Measurements from ENCODE around the gene NF2.
"Not testable (repeated sequence)": the region's sequence is repeated elsewhere in the genome, so short reads cannot be mapped to it uniquely, and the experiment has no call there.

The NF2 gene

DNA sequence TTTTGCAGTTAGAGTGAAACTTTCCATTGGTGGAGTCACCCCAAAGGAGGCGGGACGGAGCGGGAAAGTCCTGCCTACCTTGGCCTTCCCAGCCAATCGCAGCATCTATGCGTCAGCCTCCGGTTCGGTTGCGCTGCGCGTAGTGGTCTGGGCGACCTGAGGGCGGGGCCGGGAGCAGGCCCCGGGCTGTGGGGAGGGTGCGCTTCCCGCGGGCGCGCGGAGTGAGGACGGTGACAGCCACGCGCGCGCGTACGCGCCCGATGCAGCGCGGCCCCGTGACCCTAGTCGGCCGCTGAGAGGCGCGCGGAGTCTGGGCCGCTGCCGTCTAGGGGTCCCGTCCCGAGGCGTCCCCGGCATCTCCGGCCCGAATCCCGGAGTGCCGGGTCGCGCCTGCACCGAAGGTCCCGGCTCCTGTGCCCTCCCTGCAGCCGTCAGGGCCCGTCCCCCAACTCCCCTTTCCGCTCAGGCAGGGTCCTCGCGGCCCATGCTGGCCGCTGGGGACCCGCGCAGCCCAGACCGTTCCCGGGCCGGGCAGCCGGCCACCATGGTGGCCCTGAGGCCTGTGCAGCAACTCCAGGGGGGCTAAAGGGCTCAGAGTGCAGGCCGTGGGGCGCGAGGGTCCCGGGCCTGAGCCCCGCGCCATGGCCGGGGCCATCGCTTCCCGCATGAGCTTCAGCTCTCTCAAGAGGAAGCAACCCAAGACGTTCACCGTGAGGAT, at the start of gene NF2:
Gene NF2 (plus strand): TSS at position 276 of the 718 bp plus-strand sequence. CDS start 366 bp downstream, at position 642.
- H3K9me3 ChIP-seq (ENCODE audit: insufficient read depth, low read length): no peaks in the 10 kb centered on the region
- TF ChIP-seq YY1 (IDR thresholded peaks at IDR 0.05; ENCODE audit: insufficient read depth, insufficient read length) (no peak), ZNF274 (IDR thresholded peaks at IDR 0.05; ENCODE audit: low read depth, low read length) (no peak), SUZ12 (IDR thresholded peaks at IDR 0.05; ENCODE audit: extremely low read depth, insufficient read depth, insufficient read length) (no peak)
- no peaks in the 10 kb centered on the region for H3K4me1 ChIP-seq (ENCODE audit: insufficient read depth, insufficient read length)
- peak within 1 kb of the TSS; percentile 92 for H3K9ac ChIP-seq (ENCODE audit: insufficient read length, low read depth)
- no peaks in the 10 kb centered on the region for H3K27me3 ChIP-seq (ENCODE audit: insufficient read depth, insufficient read length)
- peak; percentile 96 for DNase-seq (ENCODE audit: low read depth, low spot score)
- peaks cover 3% of the 10 kb centered on the region for H3K36me3 ChIP-seq (ENCODE audit: insufficient read depth, insufficient read length, low read length)
- peak within 1 kb of the TSS; percentile 65 for H3K4me3 ChIP-seq (ENCODE audit: insufficient read length, low read depth)

GRCh38 chr22:29555065-29555644, 48.3 kb upstream of the NF2 start:
- DNase-seq (ENCODE audit: low read depth, low spot score): no peak
- no peaks in the 10 kb centered on the region for H3K27me3 ChIP-seq (ENCODE audit: insufficient read depth, insufficient read length)
- peaks cover 6% of the 10 kb centered on the region; the same call in 1 of the 2 replicates for H3K9me3 ChIP-seq (ENCODE audit: insufficient read depth, low read length)
- H3K4me1 ChIP-seq (ENCODE audit: insufficient read depth, insufficient read length): no peaks in the 10 kb centered on the region
- H3K9ac ChIP-seq (ENCODE audit: insufficient read length, low read depth): no peak overlapping the region
- peaks cover 56% of the 10 kb centered on the region for H3K36me3 ChIP-seq (ENCODE audit: insufficient read depth, insufficient read length, low read length)
- H3K4me3 ChIP-seq (ENCODE audit: insufficient read length, low read depth): no peak overlapping the region
- TF ChIP-seq ZNF274 (IDR thresholded peaks at IDR 0.05; ENCODE audit: low read depth, low read length): no peak
- no peak for TF ChIP-seq YY1 (IDR thresholded peaks at IDR 0.05; ENCODE audit: insufficient read depth, insufficient read length)
- TF ChIP-seq SUZ12 (IDR thresholded peaks at IDR 0.05; ENCODE audit: extremely low read depth, insufficient read depth, insufficient read length): no peak

DNA sequence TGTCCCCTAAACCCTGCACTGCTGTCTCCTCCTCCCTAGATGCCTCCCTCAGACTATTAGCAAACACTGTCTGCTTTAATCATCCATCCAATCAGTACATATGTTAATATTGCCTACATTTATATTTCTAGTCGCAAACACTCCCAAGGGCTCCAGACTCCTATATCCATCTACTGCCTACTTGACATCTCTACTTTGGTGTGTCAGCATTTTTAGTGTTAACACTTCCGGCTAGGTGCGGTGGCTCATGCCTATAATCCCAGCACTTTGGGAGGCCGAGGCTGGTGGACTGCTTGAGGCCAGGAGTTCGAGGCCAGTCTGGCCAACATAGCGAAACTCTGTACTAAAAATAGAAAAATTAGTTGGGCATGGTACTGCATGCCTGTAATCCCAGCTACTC, 44.4 kb upstream of the NF2 start:
- no peak for TF ChIP-seq YY1 (IDR thresholded peaks at IDR 0.05; ENCODE audit: insufficient read depth, insufficient read length)
- TF ChIP-seq SUZ12 (IDR thresholded peaks at IDR 0.05; ENCODE audit: extremely low read depth, insufficient read depth, insufficient read length): no peak
- no peak for DNase-seq (ENCODE audit: low read depth, low spot score)
- Histone ChIP-seq H3K9me3 (ENCODE audit: insufficient read depth, low read length) (no peaks in the 10 kb centered on the region), H3K9ac (ENCODE audit: insufficient read length, low read depth) (no peak overlapping the region), H3K4me3 (ENCODE audit: insufficient read length, low read depth) (no peak overlapping the region), H3K4me1 (ENCODE audit: insufficient read depth, insufficient read length) (no peaks in the 10 kb centered on the region), H3K27me3 (ENCODE audit: insufficient read depth, insufficient read length) (no peaks in the 10 kb centered on the region), H3K36me3 (ENCODE audit: insufficient read depth, insufficient read length, low read length) (peaks cover 66% of the 10 kb centered on the region)

- H3K36me3 ChIP-seq (ENCODE audit: insufficient read depth, insufficient read length, low read length): peaks cover 68% of the 10 kb centered on the region
- no peaks in the 10 kb centered on the region for H3K9me3 ChIP-seq (ENCODE audit: insufficient read depth, low read length)
- no peak overlapping the region for H3K9ac ChIP-seq (ENCODE audit: insufficient read length, low read depth)
- H3K27me3 ChIP-seq (ENCODE audit: insufficient read depth, insufficient read length): no peaks in the 10 kb centered on the region
- no peaks in the 10 kb centered on the region for H3K4me1 ChIP-seq (ENCODE audit: insufficient read depth, insufficient read length)
- no peak overlapping the region for H3K4me3 ChIP-seq (ENCODE audit: insufficient read length, low read depth)
- DNase-seq (ENCODE audit: low read depth, low spot score): no peak
- no peak for TF ChIP-seq ZNF274 (IDR thresholded peaks at IDR 0.05; ENCODE audit: low read depth, low read length)
- no peak for TF ChIP-seq YY1 (IDR thresholded peaks at IDR 0.05; ENCODE audit: insufficient read depth, insufficient read length)
- TF ChIP-seq SUZ12 (IDR thresholded peaks at IDR 0.05; ENCODE audit: extremely low read depth, insufficient read depth, insufficient read length): no peak
Observed at GRCh38 chr22:29559853-29560252, 43.6 kb upstream of the NF2 start.

DNA sequence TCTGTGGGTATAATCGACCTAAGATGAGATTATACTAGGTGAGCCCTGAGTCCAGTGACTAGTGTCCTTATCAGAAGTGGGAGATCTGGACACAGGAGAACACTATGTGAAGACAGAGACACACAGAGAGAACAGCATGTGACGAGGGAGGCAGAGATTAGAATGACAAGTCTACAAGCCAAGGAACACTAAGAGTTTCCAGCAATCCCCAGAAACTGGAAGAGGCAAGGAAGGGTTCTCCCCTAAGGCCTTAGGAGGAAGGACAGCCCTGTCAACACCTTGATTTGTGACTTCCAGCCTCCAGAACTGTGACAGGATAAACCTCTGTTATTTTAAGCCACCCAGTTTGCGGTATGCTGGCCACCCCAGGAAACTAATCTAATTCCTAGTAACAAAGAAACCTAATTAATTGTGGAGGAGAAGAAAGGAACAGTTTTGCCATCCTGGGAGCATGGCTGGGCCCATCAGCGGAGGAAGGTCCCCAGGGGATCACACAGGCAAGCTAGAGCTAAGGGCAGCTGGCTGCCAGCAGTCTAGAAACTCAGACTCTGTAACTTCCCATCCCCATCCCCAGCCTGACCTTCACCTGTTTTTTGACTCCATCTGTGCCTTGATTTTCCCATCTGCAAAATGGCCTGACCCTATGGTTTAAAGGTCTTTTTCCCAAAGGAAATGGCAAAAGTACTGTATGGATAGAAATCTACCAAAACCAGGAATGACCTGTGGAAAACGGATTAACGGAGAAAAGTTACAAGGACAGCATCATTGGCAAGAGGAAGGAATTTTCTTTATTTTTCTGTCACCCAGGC, 39.6 kb upstream of the NF2 start:
- Histone ChIP-seq H3K4me3 (ENCODE audit: insufficient read length, low read depth) (no peak overlapping the region), H3K9me3 (ENCODE audit: insufficient read depth, low read length) (no peaks in the 10 kb centered on the region), H3K36me3 (ENCODE audit: insufficient read depth, insufficient read length, low read length) (peaks cover 64% of the 10 kb centered on the region), H3K27me3 (ENCODE audit: insufficient read depth, insufficient read length) (no peaks in the 10 kb centered on the region), H3K4me1 (ENCODE audit: insufficient read depth, insufficient read length) (no peaks in the 10 kb centered on the region), H3K9ac (ENCODE audit: insufficient read length, low read depth) (no peak overlapping the region)
- no peak for TF ChIP-seq YY1 (IDR thresholded peaks at IDR 0.05; ENCODE audit: insufficient read depth, insufficient read length)
- no peak for TF ChIP-seq SUZ12 (IDR thresholded peaks at IDR 0.05; ENCODE audit: extremely low read depth, insufficient read depth, insufficient read length)
- no peak for TF ChIP-seq ZNF274 (IDR thresholded peaks at IDR 0.05; ENCODE audit: low read depth, low read length)
- DNase-seq (ENCODE audit: low read depth, low spot score): no peak

GRCh38 chr22:29566513-29566912, 36.9 kb upstream of the NF2 start:
- H3K9ac ChIP-seq (ENCODE audit: insufficient read length, low read depth); DNase-seq (ENCODE audit: low read depth, low spot score); H3K9me3 ChIP-seq (ENCODE audit: insufficient read depth, low read length); H3K4me1 ChIP-seq (ENCODE audit: insufficient read depth, insufficient read length); H3K27me3 ChIP-seq (ENCODE audit: insufficient read depth, insufficient read length); H3K4me3 ChIP-seq (ENCODE audit: insufficient read length, low read depth): not testable (repeated sequence)
- peaks cover 54% of the 10 kb centered on the region for H3K36me3 ChIP-seq (ENCODE audit: insufficient read depth, insufficient read length, low read length)

DNA sequence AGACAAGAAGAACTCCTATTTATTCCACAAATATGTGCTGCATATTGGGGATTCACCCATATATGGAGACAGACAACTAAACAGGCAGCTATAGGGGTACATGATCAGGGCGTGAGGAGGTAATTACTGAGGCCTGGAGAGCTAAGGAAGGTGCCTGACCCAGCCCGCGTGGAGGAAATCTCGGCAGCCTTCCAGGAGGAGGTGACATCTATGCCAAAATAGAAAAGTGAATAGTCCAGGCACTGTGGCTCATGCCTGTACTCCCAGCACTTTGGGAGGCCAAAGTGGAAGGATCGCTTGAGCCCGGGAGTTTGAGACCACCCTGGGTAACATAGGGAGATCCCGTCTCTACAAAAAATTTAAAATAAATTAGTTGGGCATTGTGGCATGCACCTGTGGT, 36.1 kb upstream of the NF2 start:
- no peak for DNase-seq (ENCODE audit: low read depth, low spot score)
- H3K4me3 ChIP-seq (ENCODE audit: insufficient read length, low read depth): no peak overlapping the region
- no peaks in the 10 kb centered on the region for H3K27me3 ChIP-seq (ENCODE audit: insufficient read depth, insufficient read length)
- H3K36me3 ChIP-seq (ENCODE audit: insufficient read depth, insufficient read length, low read length): peaks cover 45% of the 10 kb centered on the region
- no peak overlapping the region for H3K9ac ChIP-seq (ENCODE audit: insufficient read length, low read depth)
- TF ChIP-seq ZNF274 (IDR thresholded peaks at IDR 0.05; ENCODE audit: low read depth, low read length) (no peak), SUZ12 (IDR thresholded peaks at IDR 0.05; ENCODE audit: extremely low read depth, insufficient read depth, insufficient read length) (no peak), YY1 (IDR thresholded peaks at IDR 0.05; ENCODE audit: insufficient read depth, insufficient read length) (no peak)
- H3K9me3 ChIP-seq (ENCODE audit: insufficient read depth, low read length): no peaks in the 10 kb centered on the region
- H3K4me1 ChIP-seq (ENCODE audit: insufficient read depth, insufficient read length): peaks cover 3% of the 10 kb centered on the region

Data from NT2/D1 (cell line).